ENCODE results near the gene PCYT1A.
"Not testable (repeated sequence)": the region's sequence is repeated elsewhere in the genome, so short reads cannot be mapped to it uniquely, and the experiment has no call there.

Gene PCYT1A

DNA sequence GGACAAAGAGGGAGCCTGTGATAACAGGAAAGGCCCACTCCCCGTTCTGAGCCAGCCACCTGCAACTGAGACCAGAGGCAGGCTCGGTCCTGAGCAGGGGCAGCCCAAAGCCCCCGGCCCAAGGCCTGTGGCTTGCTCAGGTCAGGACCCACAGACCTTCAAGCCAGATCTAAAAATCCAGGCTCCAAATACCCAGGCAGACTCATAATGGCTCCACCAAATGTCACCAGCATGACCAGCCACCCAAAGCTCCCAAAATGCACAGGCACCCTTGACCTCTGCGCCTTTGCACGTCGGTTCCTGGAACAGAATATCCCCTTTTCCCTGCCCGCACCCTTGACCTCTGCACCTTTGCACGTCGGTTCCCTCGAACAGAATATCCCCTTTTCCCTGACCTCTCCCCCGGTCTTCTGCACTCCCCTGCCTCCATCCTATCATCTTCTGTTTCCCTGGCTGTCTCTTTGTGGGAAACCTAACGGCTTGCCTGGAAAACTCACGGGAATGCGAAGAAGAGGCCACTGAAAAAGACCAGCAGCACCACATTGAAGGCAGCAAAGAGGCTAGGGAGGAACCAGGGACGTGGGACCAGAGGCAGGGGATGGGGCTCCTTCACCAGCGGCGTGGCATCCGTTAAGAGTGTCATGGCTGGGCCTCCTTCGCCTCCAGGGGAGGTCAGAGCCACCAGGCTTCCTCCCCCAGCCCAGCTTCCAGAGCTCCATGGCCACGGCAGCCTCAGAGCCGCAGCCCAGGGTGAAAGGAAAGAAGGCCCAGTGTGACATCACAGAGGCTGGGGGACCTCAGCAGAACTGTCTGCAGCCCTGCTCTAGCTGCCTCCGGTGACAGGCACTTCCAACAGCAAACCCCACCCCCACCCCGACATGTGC lies 76.6 kb downstream of the PCYT1A start, which contains the start of gene ZDHHC19:
ZDHHC19 (minus strand) TSS at position 728 of the 884 bp plus-strand sequence; CDS start at position 643, 85 bp downstream.
- no peak for DNase-seq

DNA sequence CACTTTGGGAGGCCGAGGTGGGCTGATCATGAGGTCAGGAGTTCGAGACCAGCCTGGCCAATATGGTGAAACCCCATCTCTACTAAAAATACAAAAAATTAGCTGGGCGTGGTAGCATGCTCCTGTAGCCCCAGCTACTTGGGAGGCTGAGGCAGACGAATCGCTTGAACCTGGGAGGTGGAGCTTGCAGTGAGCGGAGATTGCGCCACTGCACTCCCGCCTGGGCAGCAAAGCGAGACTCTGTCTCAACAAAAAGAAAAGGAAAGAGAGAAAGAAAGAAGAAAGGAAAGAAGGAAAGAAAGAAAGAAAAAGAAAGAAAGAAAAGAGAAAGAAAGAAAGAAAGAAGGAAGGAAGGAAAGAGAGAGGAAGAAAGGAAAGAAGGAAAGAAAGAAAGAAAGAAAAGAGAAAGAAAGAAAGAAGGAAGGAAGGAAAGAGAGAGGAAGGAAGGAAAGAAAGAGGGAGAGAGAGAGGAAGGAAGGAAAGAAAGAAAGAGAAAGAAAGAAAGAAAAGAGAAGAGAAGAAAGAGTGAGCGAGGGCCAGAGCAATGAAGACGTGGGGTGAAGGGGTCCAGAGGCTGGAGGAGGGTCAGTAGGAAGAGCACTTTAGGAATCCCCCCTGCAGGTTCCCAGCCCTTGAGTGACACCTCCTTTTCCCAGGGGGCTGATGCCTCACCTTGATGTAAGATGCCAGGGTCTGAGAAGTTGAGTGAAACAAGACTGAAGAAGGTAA lies 77.4 kb downstream of the PCYT1A start:
- DNase-seq = not testable (repeated sequence)

DNA sequence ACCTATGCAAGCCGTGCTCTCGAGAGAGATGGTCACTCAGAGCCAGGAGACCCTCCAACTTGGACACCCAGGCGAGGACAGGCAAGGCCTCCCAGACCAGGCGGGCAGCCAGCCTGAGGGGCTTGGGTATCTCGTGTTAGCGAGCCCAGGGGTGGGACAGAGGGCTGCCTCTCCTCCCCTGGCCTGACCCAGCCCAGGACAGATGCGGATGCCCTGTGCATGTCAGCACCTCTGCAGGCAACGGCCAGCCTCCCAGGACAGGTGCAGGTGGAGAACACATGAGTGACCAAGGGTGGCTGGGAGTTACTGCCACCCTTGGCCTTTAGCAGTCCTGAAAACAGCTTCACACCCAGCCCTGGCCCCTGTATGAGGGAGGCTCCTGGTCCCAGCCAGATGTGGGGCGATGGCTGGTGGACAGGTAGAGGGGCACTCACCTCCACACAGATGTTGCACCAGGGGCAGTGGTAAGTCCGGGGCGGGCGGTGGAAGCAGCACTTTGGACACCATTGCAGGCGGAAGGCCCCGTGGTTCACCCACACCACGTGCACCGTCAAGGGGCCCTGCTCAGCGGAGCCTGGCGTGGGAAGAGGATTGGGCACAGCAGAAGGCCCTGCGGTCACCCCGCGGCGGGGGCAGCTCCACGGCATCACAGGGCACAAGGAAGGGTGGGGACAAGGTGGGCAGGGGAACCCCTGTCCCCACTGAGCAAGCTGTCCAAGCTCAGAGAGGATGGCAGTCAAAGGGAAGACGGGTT lies 78.4 kb downstream of the PCYT1A start:
- no peak for DNase-seq

DNA sequence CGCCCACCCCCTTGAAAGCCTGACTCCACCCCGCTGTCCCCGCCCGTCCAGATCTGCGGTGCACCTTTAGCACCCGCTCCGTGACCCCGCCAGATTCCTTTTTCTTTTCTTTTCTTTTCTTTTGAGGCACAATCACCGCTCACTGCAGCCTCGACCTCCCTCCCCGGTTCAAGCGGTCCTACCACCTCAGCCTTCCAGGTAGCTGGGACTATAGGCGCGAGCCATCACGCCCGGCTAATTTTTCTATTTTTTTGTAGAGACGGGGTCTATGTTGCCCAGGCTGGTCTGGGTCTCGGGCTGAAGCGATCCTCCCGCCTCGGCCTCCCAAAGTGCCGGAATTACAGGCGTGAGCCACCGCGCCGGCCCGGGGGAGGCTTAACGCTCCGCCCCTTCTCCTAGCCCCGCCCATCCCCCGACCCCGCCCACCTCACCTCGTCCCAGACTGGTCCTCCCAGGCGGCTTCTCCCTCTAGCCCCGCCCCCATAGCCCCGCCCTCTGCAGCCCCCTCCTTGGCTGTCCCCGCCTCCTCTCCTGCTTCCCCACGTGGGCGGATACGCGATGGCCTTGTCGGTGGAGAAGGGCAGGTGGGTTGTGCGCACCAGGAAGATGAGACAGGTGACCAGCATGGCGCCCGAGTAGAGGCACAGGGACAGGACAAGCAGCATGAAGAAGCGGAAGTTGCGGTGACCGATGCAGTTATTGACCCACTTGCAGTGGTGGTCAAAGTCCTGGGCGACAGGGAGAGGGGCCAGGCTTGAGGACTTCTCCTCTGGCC lies 79.5 kb downstream of the PCYT1A start:
- DNase-seq = peak; percentile 36 to 70 (median 53)

DNA sequence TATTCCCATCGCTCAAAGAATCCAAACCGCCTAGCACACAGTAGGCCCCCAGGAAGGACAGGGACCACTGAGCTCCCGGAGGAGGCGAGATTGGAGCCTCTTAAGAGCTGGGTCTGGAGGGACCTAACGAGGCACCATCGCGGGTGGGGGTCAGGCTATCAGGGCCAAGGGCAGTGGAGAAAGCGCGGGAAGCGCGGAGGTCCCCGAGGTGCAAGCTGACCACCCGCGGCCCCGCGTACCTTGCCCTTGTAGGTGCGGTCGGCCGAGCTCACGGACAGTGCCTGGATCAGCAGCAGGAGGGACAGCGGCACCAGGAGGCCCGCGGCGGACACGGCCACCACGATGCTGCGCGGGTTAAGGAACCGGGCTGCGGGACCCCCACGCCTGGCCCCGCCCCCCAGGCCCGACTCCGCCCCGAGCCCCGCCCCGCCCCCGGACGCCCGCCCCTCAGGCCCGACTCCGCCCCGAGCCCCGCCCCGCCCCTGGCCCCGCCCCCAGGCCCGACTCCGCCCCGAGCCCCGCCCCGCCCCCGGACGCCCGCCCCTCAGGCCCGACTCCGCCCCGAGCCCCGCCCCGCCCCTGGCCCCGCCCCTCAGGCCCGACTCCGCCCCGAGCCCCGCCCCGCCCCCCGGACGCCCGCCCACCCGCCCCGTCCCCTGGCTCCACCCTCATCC lies 80.2 kb downstream of the PCYT1A start:
- peak in 1 of 5 experiments; percentile 24 for DNase-seq

DNA sequence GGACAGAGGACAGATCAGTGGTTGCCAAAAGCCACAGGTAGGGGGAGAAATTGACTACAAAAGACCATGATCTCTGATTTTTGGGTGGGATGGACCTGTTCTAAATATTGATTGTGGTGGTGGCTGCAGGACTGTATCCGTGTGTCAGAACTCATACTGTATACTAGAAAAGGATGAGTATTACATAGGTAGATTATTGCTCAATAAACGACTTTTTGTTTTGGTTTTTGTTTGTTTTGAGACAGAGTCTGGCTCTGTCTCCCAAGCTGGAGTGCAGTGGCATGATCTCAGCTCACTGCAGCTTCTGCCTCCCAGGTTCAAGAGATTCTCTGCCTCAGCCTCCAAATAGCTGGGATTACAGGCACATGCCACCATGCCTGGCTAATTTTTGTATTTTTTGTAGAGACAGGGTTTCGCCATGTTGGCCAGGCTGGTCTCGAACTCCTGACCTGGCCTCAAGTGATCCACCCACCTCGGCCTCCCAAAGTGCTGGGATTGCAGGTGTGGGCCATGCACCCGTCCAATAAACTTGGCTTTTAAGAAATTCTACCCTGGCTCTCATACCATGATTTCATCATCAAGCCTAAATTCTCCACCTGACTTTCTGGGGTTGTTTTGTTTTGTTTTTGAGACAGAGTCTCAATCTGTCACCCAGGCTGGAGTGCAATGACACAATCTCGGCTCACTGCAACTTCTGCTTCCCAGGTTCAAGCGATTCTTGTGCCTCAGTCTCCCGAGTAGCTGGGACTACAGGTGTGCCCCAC lies 81.9 kb downstream of the PCYT1A start:
- DNase-seq = not testable (repeated sequence)

DNA sequence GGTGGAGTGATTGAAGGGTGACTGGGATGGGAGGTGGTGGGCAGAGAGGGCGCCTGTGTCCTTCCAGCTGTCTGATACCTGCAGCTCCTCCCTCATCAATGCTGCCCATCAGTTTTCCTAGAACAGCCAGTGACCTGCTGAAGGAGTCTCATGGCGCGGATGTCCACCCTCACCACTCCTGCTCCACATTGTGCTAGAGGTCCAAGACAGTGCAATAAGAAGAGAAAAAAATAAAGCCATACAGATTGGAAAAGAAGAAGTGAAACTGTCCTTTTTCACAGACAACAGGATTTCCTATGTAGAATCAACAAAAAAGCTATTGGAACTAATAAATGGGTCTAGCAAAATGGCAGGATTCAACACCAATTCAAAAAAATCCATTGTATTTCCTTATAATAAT lies 83.7 kb downstream of the PCYT1A start:
- no peak for DNase-seq

DNA sequence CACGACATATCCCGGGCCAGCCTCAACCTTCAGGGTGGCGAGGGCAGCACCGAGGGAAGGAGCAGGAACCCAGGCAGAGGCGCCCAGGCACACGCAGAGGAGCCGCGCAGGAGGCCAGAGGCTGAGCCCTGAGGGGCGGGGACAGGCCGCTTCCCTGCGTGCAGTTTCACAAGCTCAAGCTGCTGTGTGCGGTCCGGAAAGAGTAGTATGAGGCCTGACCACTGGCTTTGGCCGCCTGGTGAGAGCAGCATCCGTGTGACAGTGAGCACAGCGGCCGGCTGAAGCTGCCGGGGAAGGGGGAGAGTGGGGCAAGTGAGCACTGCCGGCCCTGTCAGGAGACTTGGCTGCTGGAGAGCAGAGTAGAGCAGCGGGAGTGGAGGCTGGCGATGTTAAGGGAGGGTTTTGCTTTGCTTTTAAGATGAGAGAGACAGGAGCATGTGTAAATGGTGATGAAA lies 85.0 kb downstream of the PCYT1A start:
- DNase-seq = no peak

DNA sequence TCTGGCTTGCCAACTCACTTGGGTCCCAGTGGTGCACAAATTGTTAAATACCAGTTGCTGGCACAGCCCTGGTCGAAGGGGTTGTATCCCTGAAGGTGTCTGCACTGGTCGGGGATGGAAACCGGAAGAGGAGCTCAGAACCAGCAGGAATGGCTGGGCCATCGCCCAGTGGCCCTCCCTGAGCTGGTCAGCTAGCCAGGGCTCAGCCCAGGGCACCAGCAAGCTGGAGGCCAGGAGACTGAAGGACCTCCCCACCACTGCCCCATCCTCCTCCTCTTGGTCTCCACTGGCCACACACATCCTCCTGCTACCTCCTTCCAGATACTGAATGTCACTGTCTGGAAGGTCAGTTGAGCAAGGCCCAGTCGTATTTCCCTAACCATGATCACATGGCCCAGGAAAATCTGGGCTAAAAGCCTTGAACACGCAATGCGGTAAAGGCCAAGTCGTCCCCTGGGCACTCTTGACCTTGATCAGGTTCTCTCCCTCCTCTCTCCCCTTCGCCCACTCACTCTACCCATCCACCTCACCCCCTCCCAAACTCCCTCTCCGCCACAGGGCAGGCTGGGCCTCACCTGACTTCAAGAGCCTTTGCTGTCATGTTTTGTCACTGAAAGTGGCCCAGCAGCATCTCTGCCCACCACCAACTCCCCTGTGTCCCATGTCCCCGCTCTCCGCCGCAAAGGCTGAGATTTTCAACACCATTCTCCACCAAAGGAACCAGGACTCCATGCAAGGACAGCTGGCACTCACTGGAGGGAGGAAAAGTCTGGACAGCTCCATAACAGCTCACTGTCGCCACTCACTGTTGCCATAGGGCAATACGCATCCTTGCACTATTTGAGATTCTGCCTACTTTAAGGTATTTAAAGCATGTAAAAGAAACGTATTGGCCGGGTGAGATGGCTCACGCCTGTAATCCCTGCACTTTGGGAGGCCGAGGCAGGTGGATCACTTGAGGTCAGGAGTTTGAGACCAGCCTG lies 88.5 kb downstream of the PCYT1A start:
- DNase-seq = no peak

DNA sequence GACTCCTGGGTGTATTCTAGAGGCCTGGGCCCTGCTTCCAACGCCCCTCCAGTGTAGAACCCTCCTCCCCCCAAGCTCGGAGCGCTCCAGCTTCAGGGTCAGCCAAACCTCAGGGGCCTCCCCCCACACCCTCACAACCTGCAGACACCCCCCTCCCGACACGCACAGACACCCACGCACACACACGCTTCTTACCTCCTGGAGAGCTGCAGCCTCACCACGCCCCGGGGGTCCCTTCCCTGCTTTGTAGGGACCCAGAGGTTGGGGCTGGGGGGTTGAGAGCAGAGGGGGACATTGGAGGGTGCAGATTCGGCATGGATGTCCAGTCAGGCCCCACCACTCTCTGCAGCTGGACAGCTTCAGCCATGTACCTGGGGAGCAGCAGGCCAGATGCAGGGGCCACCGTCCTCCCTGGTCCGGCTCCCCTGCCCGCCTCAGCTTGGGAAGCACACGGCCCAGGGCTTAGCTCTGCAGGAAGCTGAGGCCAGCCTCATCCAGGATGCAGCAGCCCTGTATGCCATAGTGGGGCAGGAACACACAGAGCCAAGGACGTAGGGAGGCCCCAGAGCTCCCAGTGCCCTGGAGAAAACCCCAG lies 89.3 kb downstream of the PCYT1A start:
- no peak for DNase-seq

DNA sequence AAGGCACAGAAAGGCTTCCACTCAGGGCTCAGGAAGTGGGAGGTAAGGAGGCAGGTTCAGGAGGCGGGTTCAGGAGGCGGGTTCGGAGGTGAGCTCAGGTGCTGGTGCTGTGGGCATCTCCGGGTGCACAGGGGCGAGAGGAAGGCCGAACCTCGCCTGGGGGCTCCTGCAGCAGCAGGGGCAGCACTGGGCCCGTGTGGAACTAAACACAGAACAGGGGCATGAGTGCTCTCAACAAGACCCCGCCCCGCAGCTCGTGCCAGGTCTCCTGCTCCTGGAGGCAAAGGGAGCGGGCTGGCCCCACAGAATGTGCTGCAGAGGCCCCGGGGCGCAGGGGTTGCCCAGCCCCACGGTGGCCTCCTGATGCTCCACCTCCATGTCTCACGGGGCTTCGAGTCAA lies 90.0 kb downstream of the PCYT1A start:
- no peak for DNase-seq

DNA sequence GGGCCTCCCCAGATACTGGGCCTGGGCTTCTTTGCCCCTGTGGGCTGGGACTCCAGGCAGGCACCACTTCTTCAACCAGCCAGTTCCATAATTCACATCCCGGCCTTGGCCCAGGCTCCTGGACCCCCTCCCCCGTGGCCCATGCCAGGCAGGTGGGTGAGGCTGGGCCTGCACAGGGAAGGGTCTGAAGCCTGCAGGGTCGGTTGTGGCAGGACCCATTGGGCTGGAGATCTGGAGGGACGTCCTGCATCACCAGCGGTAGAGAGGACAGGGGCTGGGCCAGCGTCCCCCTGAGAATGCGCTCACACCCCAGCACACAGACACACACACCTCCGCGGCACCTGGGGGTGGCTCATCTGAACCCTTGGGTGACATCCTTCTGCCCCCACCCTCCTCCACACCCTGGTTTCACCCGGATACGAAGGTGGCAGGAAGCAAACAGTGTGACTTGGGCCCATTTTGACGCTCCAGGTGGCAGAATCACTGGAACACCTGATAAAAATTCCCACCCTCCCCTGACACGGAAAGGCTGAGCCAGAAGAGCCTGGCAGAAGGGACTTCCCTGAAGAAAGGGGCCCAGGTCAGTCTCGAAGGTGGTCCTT lies 91.8 kb downstream of the PCYT1A start:
- DNase-seq = peak in 1 of 5 experiments; percentile 55

DNA sequence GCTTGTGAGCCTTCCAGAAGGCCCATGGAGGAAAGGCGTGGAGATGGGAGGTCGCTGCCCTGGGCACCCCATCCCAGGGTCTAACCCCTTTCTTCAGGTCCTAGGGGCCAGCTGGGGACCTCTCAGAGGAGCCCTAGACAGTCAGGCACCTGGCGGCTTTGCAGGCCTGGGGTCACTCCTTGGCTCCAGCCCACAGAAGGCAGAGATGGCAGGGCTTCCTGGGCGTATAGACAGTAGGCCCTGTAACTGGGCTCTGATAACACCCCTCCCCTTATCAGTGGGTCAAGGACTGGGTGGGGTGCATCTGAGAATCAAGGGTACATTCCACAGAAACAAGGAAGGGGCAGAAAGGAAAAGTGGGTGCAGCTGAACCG lies 93.0 kb downstream of the PCYT1A start:
- DNase-seq = no peak

DNA sequence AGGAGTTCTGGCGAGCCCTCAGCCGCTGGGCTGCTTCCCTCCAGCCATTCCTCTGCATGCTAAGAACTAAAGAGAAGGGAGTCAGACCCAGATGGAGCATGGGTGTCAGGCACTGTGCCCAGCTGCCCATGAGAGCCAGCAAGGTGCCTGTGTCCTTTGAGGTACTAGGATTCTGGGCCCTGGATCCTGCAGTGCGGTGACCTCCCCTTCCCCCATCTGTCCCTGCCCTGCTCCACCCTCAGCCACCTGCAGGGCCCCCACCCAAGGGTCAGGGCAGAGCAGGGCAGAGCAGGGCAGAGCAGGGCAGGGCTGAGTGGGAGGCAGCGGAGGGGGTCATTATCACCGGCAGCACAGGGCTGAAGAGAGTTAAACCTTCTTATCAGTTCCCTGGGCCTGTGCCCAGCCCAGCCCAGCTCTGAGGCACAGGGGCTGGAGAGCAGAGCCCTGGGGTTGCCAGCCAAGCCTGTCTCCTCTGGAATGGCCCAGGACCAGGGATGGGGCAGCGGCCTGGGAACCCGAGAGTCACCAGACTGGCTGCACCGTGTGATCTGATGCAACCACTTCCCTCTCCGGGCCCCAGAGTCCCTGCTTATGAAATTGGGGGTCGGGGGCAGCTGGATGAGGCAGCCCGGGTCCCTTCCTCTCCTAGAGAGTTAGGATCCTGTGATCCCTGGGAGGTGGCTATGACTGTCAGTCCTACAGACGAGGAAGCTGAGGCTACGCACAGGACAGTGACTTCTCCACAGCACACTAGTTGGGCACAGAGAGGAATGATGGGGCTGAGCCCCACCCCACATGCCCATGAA lies 93.6 kb downstream of the PCYT1A start:
- no peak for DNase-seq

DNA sequence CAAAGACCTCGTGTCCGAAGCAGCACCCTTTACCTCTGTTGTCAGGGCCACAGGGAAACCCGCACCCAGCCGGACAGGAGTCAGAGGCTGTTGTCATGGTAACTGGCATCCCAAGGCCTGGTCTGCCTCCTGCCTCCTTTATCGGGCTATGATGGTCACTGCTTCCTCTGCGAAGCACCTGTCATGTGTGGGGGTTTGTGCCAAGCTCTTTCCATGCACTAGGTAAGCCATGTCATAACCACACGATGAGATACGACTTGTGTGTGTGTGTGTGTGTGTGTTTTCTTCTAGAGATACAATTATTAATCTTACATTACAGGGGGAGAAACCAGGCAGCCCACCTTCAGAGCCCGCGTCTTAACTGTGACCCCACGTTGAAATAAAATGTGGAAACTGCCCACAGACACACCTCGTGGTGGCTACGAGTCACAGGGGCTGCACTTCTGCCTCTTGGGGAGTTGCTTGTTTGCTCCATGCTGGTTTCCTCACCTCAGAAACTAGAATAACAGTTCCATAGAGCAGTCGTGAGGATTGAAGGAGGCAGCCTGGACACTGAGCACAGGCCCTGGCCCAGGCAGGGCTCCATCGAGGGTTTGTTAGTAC lies 94.3 kb downstream of the PCYT1A start:
- DNase-seq = peak in 1 of 5 experiments; percentile 49

DNA sequence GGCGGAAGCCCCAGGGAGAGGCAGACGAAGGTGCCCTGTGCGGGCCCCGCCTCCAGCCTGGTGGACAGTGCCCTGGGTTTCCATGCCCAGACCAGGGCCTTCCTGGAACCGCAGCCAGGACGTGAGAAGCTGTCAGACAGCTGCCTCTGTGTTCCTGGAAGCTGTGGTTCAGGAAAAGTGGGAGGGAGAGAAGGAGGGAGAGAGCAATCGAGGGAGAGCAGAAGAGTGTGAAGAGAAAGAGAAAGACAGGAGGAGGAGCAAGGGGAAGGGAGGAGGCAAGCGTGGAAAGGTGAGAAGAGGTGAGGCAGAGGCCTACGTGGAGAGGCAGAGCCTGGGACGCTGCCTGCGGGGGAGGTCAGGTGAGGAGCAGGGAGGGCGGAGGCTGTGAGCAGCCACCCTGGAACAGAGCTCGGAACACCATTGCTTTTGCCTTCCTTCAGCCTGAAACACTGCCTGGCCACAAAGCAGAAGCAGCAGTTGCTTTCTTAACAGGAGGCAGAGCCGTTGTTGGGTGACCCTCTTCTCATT lies 94.9 kb downstream of the PCYT1A start:
- DNase-seq = peak in 1 of 5 experiments; percentile 60

DNA sequence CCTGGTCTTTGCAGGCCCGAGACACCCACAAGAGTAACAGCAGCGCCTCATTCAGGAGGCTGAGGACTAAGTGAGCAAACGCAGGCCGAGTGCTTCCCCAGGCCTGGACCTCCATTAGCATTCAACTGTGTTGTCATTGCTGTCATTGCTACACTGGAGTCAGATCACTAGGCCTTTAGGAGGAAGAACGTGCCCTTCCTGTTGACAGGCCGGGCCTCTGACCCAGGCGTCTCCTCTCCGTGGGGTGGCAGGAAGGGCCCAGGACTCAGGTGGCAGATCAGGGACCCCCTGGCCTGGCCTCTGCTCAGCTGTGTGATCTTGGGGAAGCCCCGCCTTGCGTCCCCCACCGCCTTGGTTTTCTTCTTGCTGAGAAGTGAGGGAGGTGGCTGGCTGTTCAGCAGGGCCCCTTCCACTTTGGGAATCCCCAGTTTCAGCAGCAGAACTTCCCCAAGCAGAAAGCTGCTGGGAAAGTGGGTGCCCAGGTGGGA lies 95.4 kb downstream of the PCYT1A start:
- peak in 4 of 5 experiments; percentile 28 to 73 (median 50) for DNase-seq
